Astrocyte (in vitro differentiated cells and primary cell): ENCODE measurements around the gene UHRF2.
"Not testable (repeated sequence)": the region's sequence is repeated elsewhere in the genome, so short reads cannot be mapped to it uniquely, and the experiment has no call there.

ENCODE experiments used
- EZH2 ChIP-seq: IDR thresholded peaks from 2 replicates; pipeline ENCODE4 v1.6.1; 2012; ENCODE audit warnings: mild to moderate bottlenecking, low read length, inconsistent platforms; ENCODE audit not compliant: insufficient read depth
- TF ChIP-seq, protein P1 (sequence below): IDR thresholded peaks from 2 replicates; pipeline ENCODE4 v1.5.1; 2011; ENCODE audit warnings: low read depth, mild to moderate bottlenecking, inconsistent platforms, low read length, moderate library complexity; ENCODE audit not compliant: insufficient read depth

DNA sequence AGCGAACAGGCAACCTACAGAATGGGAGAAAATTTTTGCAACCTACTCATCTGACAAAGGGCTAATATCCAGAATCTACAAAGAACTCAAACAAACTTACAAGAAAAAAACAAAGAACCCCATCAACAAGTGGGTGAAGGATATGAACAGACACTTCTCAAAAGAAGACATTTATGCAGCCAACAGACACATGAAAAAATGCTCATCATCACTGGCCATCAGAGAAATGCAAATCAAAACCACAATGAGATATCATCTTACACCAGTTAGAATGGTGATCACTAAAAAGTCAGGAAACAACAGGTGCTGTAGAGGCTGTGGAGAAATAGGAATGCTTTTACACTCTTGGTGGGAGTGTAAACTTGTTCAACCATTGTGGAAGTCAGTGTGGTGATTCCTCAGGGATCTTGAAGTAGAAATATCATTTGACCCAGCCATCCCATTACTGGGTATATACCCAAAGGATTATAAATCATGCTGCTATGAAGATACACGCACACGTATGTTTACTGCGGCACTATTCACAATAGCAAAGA lies 31.5 kb upstream of the UHRF2 start:
- TF ChIP-seq, protein P1, sequence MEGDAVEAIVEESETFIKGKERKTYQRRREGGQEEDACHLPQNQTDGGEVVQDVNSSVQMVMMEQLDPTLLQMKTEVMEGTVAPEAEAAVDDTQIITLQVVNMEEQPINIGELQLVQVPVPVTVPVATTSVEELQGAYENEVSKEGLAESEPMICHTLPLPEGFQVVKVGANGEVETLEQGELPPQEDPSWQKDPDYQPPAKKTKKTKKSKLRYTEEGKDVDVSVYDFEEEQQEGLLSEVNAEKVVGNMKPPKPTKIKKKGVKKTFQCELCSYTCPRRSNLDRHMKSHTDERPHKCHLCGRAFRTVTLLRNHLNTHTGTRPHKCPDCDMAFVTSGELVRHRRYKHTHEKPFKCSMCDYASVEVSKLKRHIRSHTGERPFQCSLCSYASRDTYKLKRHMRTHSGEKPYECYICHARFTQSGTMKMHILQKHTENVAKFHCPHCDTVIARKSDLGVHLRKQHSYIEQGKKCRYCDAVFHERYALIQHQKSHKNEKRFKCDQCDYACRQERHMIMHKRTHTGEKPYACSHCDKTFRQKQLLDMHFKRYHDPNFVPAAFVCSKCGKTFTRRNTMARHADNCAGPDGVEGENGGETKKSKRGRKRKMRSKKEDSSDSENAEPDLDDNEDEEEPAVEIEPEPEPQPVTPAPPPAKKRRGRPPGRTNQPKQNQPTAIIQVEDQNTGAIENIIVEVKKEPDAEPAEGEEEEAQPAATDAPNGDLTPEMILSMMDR: not testable (repeated sequence)
- TF ChIP-seq EZH2: not testable (repeated sequence)
